Gastroesophageal sphincter (tissue), 3 donors: ENCODE results near the gene ELMOD2.

Experiments used
- EP300 ChIP-seq: sonication (generic); formaldehyde crosslinking; IDR thresholded peaks from one replicate; pipeline ENCODE4 v1.6.1; 2017; ENCODE audit warnings: antibody characterized with exemption, mild to moderate bottlenecking
- POLR2A ChIP-seq, 2 donors: fragments of 450-650 bp; IDR thresholded peaks; one replicate each; pipeline ENCODE4 v1.6.1; 2017; ENCODE audit warnings: antibody characterized with exemption in 2 of 2, mild to moderate bottlenecking in 2 of 2, moderate library complexity in 1 of 2
- TF ChIP-seq, protein P1 (sequence below), 4 experiments: fragments of 200-600 bp in 2 of 4; fragments of 450-650 bp in 2 of 4; sonication (generic) in 1 of 4; IDR thresholded peaks; one replicate each; pipeline ENCODE4 v1.5.1; 2017 to 2019; ENCODE audit warnings: antibody characterized with exemption in 4 of 4, mild to moderate bottlenecking in 2 of 4, moderate library complexity in 2 of 4

- TF ChIP-seq, protein P1, sequence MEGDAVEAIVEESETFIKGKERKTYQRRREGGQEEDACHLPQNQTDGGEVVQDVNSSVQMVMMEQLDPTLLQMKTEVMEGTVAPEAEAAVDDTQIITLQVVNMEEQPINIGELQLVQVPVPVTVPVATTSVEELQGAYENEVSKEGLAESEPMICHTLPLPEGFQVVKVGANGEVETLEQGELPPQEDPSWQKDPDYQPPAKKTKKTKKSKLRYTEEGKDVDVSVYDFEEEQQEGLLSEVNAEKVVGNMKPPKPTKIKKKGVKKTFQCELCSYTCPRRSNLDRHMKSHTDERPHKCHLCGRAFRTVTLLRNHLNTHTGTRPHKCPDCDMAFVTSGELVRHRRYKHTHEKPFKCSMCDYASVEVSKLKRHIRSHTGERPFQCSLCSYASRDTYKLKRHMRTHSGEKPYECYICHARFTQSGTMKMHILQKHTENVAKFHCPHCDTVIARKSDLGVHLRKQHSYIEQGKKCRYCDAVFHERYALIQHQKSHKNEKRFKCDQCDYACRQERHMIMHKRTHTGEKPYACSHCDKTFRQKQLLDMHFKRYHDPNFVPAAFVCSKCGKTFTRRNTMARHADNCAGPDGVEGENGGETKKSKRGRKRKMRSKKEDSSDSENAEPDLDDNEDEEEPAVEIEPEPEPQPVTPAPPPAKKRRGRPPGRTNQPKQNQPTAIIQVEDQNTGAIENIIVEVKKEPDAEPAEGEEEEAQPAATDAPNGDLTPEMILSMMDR (IDR thresholded peaks at IDR 0.05), result no peak
- no peak for TF ChIP-seq POLR2A (IDR thresholded peaks at IDR 0.05)
- no peak for TF ChIP-seq EP300
These were observed 38.0 kb upstream of the ELMOD2 start for GRCh38 chr4:140485939-140486338.
